Transverse colon (tissue), 3 donors: ENCODE measurements around the gene IL15.

Source experiments
- CTCF ChIP-seq, 5 experiments: fragments of 200-600 bp in 3 of 5; fragments of 450-650 bp in 2 of 5; sonication (generic) in 3 of 5; IDR thresholded peaks; 1 replicate in 2 of 5; 2 replicates in 3 of 5; pipeline ENCODE4 v1.5.1; 2016 to 2017; ENCODE audit warnings: antibody characterized with exemption in 5 of 5, inconsistent platforms in 3 of 5, mild to moderate bottlenecking in 2 of 5, moderate library complexity in 1 of 5
- POLR2A ChIP-seq: fragments of 450-650 bp; IDR thresholded peaks from one replicate; pipeline ENCODE4 v1.6.1; 2016; ENCODE audit warnings: antibody characterized with exemption, mild to moderate bottlenecking, moderate library complexity

- TF ChIP-seq POLR2A (no peak), CTCF (IDR thresholded peaks at IDR 0.05) (no peak)
Measured at GRCh38 chr4:141668200-141668910, 32.0 kb downstream of the IL15 start.
